Ovary (tissue), 9 donors: ENCODE measurements around the gene DMKN. TPM values are rescaled to one million over a fixed set of nuclear protein-coding genes. Genes with fewer than 3 reads are reported as not detected.

ENCODE experiments used
- DNase-seq, 5 donors: peaks; one replicate each; pipeline ENCODE4 v3.0.0-alpha.2; 2019 to 2020
- H3K27ac ChIP-seq, 2 donors: fragments of 200-600 bp; one replicate each; pipeline versions ENCODE4 v1.5.1 to v1.8.0; 2019 to 2022
- H3K27me3 ChIP-seq: fragments of 200-600 bp; one replicate; pipeline ENCODE4 v1.8.0; 2022
- H3K36me3 ChIP-seq: fragments of 200-600 bp; sonication (generic); one replicate; pipeline ENCODE4 v1.5.1; 2019
- H3K4me1 ChIP-seq: one replicate; pipeline ENCODE4 v1.8.1; 2013; ENCODE audit warnings: mild to moderate bottlenecking, moderate library complexity; ENCODE audit not compliant: insufficient read depth
- H3K4me3 ChIP-seq: fragments of 200-600 bp; sonication (generic); one replicate; pipeline ENCODE4 v1.5.1; 2017
- H3K9me3 ChIP-seq, 2 donors: fragments of 200-600 bp in 1 of 2; sonication (generic) in 1 of 2; one replicate each; pipeline versions ENCODE4 v1.5.1 to v1.8.1; 2013 to 2019; ENCODE audit warnings: mild to moderate bottlenecking in 1 of 2, moderate library complexity in 1 of 2
- EP300 ChIP-seq: sonication (generic); formaldehyde crosslinking; IDR thresholded peaks from one replicate; pipeline ENCODE4 v1.6.1; 2017; ENCODE audit warnings: antibody characterized with exemption
- POLR2A ChIP-seq: fragments of 450-650 bp; IDR thresholded peaks from one replicate; pipeline ENCODE4 v1.6.1; 2017; ENCODE audit warnings: antibody characterized with exemption, mild to moderate bottlenecking, moderate library complexity
- WGBS, 3 donors: extraction: QIAGEN DNeasy Blood & Tissue Kit in 1 of 3; methylation state at CpG; one replicate each; pipeline versions ENCODE4 v1.1.5 to v1.1.7; 2013 to 2017; 5-methylcytosine and 5-hydroxymethylcytosine counted together
- intact Hi-C, 4 donors: fragments of 100-400 bp; cut with DNase I; formaldehyde crosslinking; loops; one replicate each; pipeline versions ENCODE4 v1.11.0 to v1.15.1; 2022 to 2023
- polyA plus RNA-seq, 2 donors: library from polyadenylated mRNA; stranded (reverse); fragments of 200-250 nt in 1 of 2; fragments of 350-450 nt in 1 of 2; fragmentation: Illumina TruSeq in 1 of 2; extraction: RNeasy Lipid Tissue Mini Kit (QIAGEN cat#74804) in 1 of 2; gene quantifications; one replicate each; pipeline ENCODE4 v1.2.3, GENCODE V29; 2013 to 2014
- total RNA-seq, 7 donors: library from RNA; depleted of rRNA in 2 of 7; stranded (reverse); fragments of >200 nt in 2 of 7; fragmentation: NEBNext Ultra II Directional in 3 of 7; extraction: Animal tissue kit (Norgen Biotek cat#: 25700) in 3 of 7; gene quantifications; one replicate each; pipeline versions ENCODE4 v1.1.0 to v1.2.4, GENCODE V29; 2016 to 2023
- TF ChIP-seq, protein P1 (sequence below), 3 donors: fragments of 450-650 bp in 2 of 3; fragments of 200-600 bp in 1 of 3; IDR thresholded peaks; one replicate each; pipeline versions ENCODE4 v1.5.1 to v1.8.0; 2016 to 2022; ENCODE audit warnings: antibody characterized with exemption in 3 of 3, mild to moderate bottlenecking in 1 of 3
- donor health status: DM: no; HTN: no; CAD: no; lungs with moderate emphysema.
- donor health status: DM: no; HTN: no; CAD: no.
- donor health status: Bipolar disorder and iron deficiency.
- donor health status: DM: yes; HTN: yes; CAD: no.
- donor health status: DM: no; HTN: no; CAD: no.
- donor health status: DM: yes; HTN: yes; CAD: no.

The DMKN gene
- total and polyA plus RNA-seq, 9 donors = 58.3 to 177 (median 93.8) TPM

DNA sequence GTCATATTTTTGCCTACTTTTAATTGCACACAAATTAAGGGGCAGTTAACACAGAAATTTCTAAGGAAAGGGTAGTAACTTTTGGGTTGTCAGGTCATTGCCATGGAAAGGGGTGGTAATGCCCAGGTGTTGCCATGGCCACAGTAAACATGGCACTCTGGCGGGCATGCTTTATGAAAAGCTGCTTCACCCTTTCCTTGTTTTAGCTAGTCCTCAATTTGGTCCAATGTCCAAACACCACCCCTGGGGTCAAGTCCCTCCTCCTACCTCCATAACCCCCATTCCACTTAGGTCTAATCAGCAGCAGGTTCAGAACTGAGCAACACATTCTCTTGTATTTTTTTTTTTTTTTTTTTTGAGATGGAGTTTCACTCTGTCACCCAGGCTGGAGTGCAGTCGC is 58.8 kb downstream of the DMKN start:
- Histone ChIP-seq H3K36me3 (no peaks in the 10 kb centered on the region), H3K9me3 (no peaks in the 10 kb centered on the region), H3K4me1 (peaks cover 8% of the 10 kb centered on the region), H3K27me3 (no peaks in the 10 kb centered on the region), H3K27ac (no peak overlapping the region), H3K4me3 (no peak overlapping the region)
- 89 to 96% (median 93%) methylated on average over 2 of the region's 2 CpGs for WGBS, 3 donors
- intact Hi-C loops = no loop called here
- TF ChIP-seq POLR2A (no peak), EP300 (no peak)
- TF ChIP-seq, protein P1, sequence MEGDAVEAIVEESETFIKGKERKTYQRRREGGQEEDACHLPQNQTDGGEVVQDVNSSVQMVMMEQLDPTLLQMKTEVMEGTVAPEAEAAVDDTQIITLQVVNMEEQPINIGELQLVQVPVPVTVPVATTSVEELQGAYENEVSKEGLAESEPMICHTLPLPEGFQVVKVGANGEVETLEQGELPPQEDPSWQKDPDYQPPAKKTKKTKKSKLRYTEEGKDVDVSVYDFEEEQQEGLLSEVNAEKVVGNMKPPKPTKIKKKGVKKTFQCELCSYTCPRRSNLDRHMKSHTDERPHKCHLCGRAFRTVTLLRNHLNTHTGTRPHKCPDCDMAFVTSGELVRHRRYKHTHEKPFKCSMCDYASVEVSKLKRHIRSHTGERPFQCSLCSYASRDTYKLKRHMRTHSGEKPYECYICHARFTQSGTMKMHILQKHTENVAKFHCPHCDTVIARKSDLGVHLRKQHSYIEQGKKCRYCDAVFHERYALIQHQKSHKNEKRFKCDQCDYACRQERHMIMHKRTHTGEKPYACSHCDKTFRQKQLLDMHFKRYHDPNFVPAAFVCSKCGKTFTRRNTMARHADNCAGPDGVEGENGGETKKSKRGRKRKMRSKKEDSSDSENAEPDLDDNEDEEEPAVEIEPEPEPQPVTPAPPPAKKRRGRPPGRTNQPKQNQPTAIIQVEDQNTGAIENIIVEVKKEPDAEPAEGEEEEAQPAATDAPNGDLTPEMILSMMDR (IDR thresholded peaks at IDR 0.05) = no peak
- no peak for DNase-seq

DNA sequence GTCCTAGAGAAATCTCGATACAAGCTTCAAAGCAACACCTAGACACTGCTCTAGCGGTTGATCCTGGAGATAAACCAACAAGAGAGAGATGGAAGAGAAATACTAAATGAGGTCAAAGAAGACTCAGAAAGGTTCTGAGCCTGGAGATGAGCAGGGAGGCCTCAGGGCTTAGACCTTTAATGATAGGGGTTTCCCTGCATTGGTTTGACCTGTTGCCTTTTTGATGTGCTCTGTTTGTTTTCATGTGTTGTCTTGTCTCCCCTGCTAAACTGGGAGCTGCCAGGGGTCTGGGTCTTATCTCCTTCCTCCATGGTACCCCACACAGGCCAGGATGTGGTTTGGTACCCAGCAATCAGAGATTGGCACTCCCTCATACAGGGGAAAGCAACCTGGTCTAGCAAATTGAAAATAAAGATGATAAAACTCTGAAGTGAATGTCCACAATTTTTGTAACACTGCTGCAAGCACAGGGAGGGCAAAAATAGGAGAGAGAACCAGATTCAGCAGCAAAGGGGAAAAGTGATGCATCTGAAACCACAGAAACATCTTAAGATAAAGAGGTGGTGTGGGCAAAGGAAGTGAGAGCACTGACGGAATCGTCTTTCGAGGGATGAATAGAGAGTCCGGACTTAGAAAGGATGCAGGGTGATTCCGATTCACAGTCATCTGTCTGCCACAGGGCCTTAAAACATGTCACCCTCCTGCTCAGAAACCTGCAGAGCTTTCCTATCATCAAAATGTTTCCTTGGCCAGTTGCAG is 61.9 kb downstream of the DMKN start:
- H3K27me3 ChIP-seq = no peaks in the 10 kb centered on the region
- no peaks in the 10 kb centered on the region for H3K9me3 ChIP-seq
- WGBS, 3 donors = 86 to 89% (median 88%) methylated on average over 7 of the region's 7 CpGs
- H3K27ac ChIP-seq = no peak overlapping the region
- DNase-seq = no peak
- H3K4me1 ChIP-seq = no peaks in the 10 kb centered on the region
- no peak overlapping the region for H3K4me3 ChIP-seq
- no peaks in the 10 kb centered on the region for H3K36me3 ChIP-seq
- TF ChIP-seq, protein P1 (IDR thresholded peaks at IDR 0.05) = no peak
- TF ChIP-seq EP300 (no peak), POLR2A (no peak)
- intact Hi-C loops = no loop called here

DNA sequence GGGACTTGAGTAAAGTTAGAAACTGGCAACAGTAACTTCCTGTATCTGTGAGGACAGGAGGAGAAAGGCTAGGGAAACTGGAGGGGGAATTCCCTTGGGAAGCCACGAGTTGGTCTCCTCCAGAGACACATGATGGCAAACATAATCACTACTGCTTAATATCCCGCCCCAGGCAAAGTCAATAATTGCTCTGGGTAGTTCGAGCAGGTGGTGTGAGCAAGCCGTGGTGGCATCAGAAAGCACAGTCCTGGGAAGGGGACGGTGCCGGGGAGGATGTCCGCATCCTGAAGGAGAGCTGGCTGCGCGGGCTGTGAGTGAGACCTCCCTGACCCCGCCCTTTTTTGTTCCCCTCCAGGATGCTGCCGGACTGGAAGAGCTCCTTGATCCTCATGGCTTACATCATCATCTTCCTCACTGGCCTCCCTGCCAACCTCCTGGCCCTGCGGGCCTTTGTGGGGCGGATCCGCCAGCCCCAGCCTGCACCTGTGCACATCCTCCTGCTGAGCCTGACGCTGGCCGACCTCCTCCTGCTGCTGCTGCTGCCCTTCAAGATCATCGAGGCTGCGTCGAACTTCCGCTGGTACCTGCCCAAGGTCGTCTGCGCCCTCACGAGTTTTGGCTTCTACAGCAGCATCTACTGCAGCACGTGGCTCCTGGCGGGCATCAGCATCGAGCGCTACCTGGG is 63.9 kb downstream of the DMKN start:
- H3K4me1 ChIP-seq = no peaks in the 10 kb centered on the region
- H3K27ac ChIP-seq = no peak overlapping the region
- H3K36me3 ChIP-seq = no peaks in the 10 kb centered on the region
- intact Hi-C loops = no loop called here
- no peak overlapping the region for H3K4me3 ChIP-seq
- H3K27me3 ChIP-seq = no peaks in the 10 kb centered on the region
- WGBS, 3 donors = 71 to 85% (median 75%) methylated on average over 27 of the region's 27 CpGs
- no peaks in the 10 kb centered on the region for H3K9me3 ChIP-seq
- TF ChIP-seq EP300 (no peak), POLR2A (no peak)
- TF ChIP-seq, protein P1 (IDR thresholded peaks at IDR 0.05) = no peak
- no peak for DNase-seq

DNA sequence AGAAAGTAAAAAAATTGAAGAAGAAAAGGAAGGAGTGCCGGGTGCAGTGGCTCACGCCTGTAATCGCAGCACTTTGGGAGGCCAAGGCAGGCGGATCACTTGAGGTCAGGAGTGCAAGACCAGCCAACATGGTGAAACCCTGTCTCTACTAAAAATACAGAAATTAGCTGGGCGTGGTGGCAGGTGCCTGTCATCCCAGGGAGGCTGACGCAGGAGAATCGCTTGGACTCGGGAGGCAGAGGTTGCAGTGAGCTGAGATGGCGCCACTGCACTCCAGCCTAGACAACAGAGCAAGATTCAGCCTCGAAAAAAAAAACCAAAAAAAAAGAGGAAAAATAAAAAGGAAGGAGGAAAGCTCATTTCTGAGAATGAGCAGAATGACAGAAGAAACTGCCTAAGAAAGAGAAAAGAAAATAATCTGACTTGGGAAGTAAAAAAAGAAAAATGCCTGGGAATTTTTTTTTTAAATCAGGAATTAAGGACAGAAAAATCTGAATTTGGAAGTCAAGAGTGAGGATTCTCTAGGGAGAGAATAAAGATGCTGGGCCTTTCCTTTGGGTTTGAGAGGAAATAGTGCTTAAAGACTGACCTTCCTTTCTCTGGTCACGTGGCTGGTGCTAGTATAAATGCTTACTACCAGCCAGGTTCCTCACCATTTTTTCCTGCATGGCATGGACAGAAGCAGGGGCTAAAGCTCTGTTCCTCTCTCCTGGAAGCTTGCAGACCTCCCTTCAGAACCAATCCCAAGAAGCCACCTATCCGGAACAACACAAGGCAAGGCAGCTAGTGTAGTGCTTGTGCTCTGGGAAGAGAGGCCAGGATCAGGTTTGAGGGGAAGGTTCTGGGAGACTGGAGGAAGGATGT is 65.6 kb downstream of the DMKN start, which contains the start of gene FFAR2:
Gene FFAR2, plus strand, starts transcription at position 652 of the 864 bp plus-strand sequence. CDS start 1,458 bp downstream, outside the sequence.
- 83 to 87% (median 85%) methylated on average over 12 of the region's 12 CpGs for WGBS, 3 donors
- no peak within 1 kb of the TSS for H3K4me3 ChIP-seq
- TF ChIP-seq, protein P1 (IDR thresholded peaks at IDR 0.05) = no peak
- no peak for TF ChIP-seq POLR2A
- TF ChIP-seq EP300 = no peak
- H3K27me3 ChIP-seq = no peaks in the 10 kb centered on the region
- H3K4me1 ChIP-seq = no peaks in the 10 kb centered on the region
- no peaks in the 10 kb centered on the region for H3K9me3 ChIP-seq
- H3K36me3 ChIP-seq = no peaks in the 10 kb centered on the region
- intact Hi-C loops = no loop called here
- no peak within 1 kb of the TSS for H3K27ac ChIP-seq
- DNase-seq = no peak
